IMR-90 (cell line): ENCODE data around the gene FAU.

Experiments used
- BHLHE40 ChIP-seq: fragments of 150-350 bp; IDR thresholded peaks from 2 replicates; pipeline ENCODE4 v1.6.1; 2016; ENCODE audit warnings: mild to moderate bottlenecking, low read depth, low read length
- CEBPB ChIP-seq: IDR thresholded peaks from 2 replicates; pipeline ENCODE4 v1.6.1; 2012; ENCODE audit warnings: low read depth, low read length, improper control_type of control experiment
- CTCF ChIP-seq: conservative IDR thresholded peaks from 2 replicates; pipeline ENCODE4 v1.5.1; 2012; ENCODE audit warnings: mild to moderate bottlenecking, low read depth, low read length, improper control_type of control experiment
- FOS ChIP-seq: fragments of 150-350 bp; IDR thresholded peaks from 2 replicates; pipeline ENCODE4 v1.6.1; 2016; ENCODE audit warnings: low read depth, low read length
- MAFK ChIP-seq: IDR thresholded peaks from 2 replicates; pipeline ENCODE4 v1.6.1; 2012; ENCODE audit warnings: low read depth, low read length, improper control_type of control experiment
- MXI1 ChIP-seq: IDR thresholded peaks from 2 replicates; pipeline ENCODE4 v1.6.1; 2012; ENCODE audit warnings: low read depth, mild to moderate bottlenecking, low read length, moderate library complexity, borderline replicate concordance
- NFE2L2 ChIP-seq: fragments of 150-350 bp; IDR thresholded peaks from 2 replicates; pipeline ENCODE4 v1.6.1; 2016; ENCODE audit warnings: low read depth, mild to moderate bottlenecking, low read length
- POLR2A ChIP-seq: IDR thresholded peaks from 2 replicates; pipeline ENCODE4 v1.6.1; 2012; ENCODE audit warnings: mild to moderate bottlenecking, low read depth, low read length
- RAD21 ChIP-seq: IDR thresholded peaks from 2 replicates; pipeline ENCODE4 v1.6.1; 2012; ENCODE audit warnings: low read length, improper control_type of control experiment
- RCOR1 ChIP-seq: IDR thresholded peaks from 2 replicates; pipeline ENCODE4 v1.6.1; 2012; ENCODE audit warnings: mild to moderate bottlenecking, low read length, improper control_type of control experiment; ENCODE audit not compliant: insufficient replicate concordance
- RFX5 ChIP-seq: IDR thresholded peaks from 2 replicates; pipeline ENCODE4 v1.8.0; 2012; ENCODE audit warnings: low read depth, mild to moderate bottlenecking, low read length, moderate library complexity
- SMC3 ChIP-seq: fragments of 150-350 bp; IDR thresholded peaks from 2 replicates; pipeline ENCODE4 v1.6.1; 2016; ENCODE audit warnings: low read depth, mild to moderate bottlenecking, antibody characterized with exemption, low read length, moderate library complexity
- TF ChIP-seq, protein P1 (sequence below): fragments of 150-350 bp; IDR thresholded peaks from 2 replicates; pipeline ENCODE4 v1.6.1; 2016; ENCODE audit warnings: low read depth, mild to moderate bottlenecking, low read length, moderate library complexity, borderline replicate concordance

GRCh38 chr11:65130631-65131416, 8.9 kb upstream of the FAU start:
- TF ChIP-seq POLR2A (no peak), BHLHE40 (no peak), CTCF (no peak), RAD21 (no peak), CEBPB (no peak), SMC3 (no peak), RFX5 (no peak), MAFK (no peak), RCOR1 (no peak), MXI1 (no peak), FOS (no peak), NFE2L2 (no peak)
- TF ChIP-seq, protein P1, sequence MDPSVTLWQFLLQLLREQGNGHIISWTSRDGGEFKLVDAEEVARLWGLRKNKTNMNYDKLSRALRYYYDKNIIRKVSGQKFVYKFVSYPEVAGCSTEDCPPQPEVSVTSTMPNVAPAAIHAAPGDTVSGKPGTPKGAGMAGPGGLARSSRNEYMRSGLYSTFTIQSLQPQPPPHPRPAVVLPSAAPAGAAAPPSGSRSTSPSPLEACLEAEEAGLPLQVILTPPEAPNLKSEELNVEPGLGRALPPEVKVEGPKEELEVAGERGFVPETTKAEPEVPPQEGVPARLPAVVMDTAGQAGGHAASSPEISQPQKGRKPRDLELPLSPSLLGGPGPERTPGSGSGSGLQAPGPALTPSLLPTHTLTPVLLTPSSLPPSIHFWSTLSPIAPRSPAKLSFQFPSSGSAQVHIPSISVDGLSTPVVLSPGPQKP: no peak
